Right atrium auricular region (tissue), 2 donors: ENCODE measurements around the gene OR10T2. TPM values are rescaled to one million over a fixed set of nuclear protein-coding genes. Genes with fewer than 3 reads are reported as not detected.

Source experiments
- DNase-seq: peaks from one replicate; pipeline ENCODE4 v3.0.0-alpha.2; 2019; ENCODE audit warnings: low spot score
- H3K27ac ChIP-seq, 2 donors: fragments of 200-600 bp; sonication (generic); 1 replicate in 1 of 2; 2 replicates in 1 of 2; pipeline ENCODE4 v1.5.1; 2016 to 2019
- H3K27me3 ChIP-seq, 2 donors: fragments of 200-600 bp; sonication (generic); one replicate each; pipeline versions ENCODE4 v1.5.1 to v1.6.0; 2017 to 2019
- H3K36me3 ChIP-seq: fragments of 200-600 bp; sonication (generic); one replicate; pipeline ENCODE4 v1.5.1; 2016
- H3K4me1 ChIP-seq, 2 donors: fragments of 200-600 bp; sonication (generic); one replicate each; pipeline versions ENCODE4 v1.5.1 to v1.6.0; 2017 to 2019
- H3K4me3 ChIP-seq, 2 donors: fragments of 200-600 bp; sonication (generic); 1 replicate in 1 of 2; 2 replicates in 1 of 2; pipeline ENCODE4 v1.5.1; 2017 to 2019; ENCODE audit warnings: mild to moderate bottlenecking in 1 of 2, moderate library complexity in 1 of 2
- H3K9me3 ChIP-seq, 2 donors: fragments of 200-600 bp; sonication (generic); one replicate each; pipeline ENCODE4 v1.5.1; 2019
- CTCF ChIP-seq, 2 donors: fragments of 200-600 bp; sonication (generic); IDR thresholded peaks; one replicate each; pipeline ENCODE4 v1.5.1; 2019; ENCODE audit warnings: antibody characterized with exemption in 2 of 2
- total RNA-seq, 2 donors: library from RNA; depleted of rRNA; stranded (reverse); fragments of >200 nt; gene quantifications; one replicate each; pipeline ENCODE4 v1.1.0, GENCODE V29; 2016

Gene OR10T2
- total RNA-seq, 2 donors from 2014 or later, result not detected

GRCh38 chr1:158422212-158422611 lies 22.9 kb upstream of the OR10T2 start:
- Histone ChIP-seq H3K36me3 (no peaks in the 10 kb centered on the region), H3K4me3 (no peak overlapping the region), H3K27ac (no peak overlapping the region), H3K9me3 (peaks cover 0 to 2% of the 10 kb centered on the region in 2 donors), H3K27me3 (no peaks in the 10 kb centered on the region), H3K4me1 (no peaks in the 10 kb centered on the region)
- DNase-seq, result no peak
- no peak for TF ChIP-seq CTCF (IDR thresholded peaks at IDR 0.05)

- Histone ChIP-seq H3K4me3 (no peak overlapping the region), H3K9me3 (no peaks in the 10 kb centered on the region), H3K4me1 (no peaks in the 10 kb centered on the region), H3K27ac (no peak overlapping the region), H3K27me3 (no peaks in the 10 kb centered on the region), H3K36me3 (no peaks in the 10 kb centered on the region)
- no peak for TF ChIP-seq CTCF (IDR thresholded peaks at IDR 0.05)
- DNase-seq, result no peak
These were observed 18.3 kb upstream of the OR10T2 start for GRCh38 chr1:158417586-158417985.

GRCh38 chr1:158414651-158415345 lies 15.5 kb upstream of the OR10T2 start:
- H3K4me1 ChIP-seq, result no peaks in the 10 kb centered on the region
- H3K36me3 ChIP-seq, result no peaks in the 10 kb centered on the region
- no peak for DNase-seq
- no peak for TF ChIP-seq CTCF (IDR thresholded peaks at IDR 0.05)
- no peak overlapping the region for H3K4me3 ChIP-seq
- no peaks in the 10 kb centered on the region for H3K27me3 ChIP-seq
- H3K9me3 ChIP-seq, result no peaks in the 10 kb centered on the region
- no peak overlapping the region for H3K27ac ChIP-seq

- no peaks in the 10 kb centered on the region for H3K9me3 ChIP-seq
- no peaks in the 10 kb centered on the region for H3K27me3 ChIP-seq
- no peak for TF ChIP-seq CTCF (IDR thresholded peaks at IDR 0.05)
- H3K27ac ChIP-seq, result no peak overlapping the region
- DNase-seq, result no peak
- no peak overlapping the region for H3K4me3 ChIP-seq
- no peaks in the 10 kb centered on the region for H3K4me1 ChIP-seq
- no peaks in the 10 kb centered on the region for H3K36me3 ChIP-seq
These were observed 7.8 kb upstream of the OR10T2 start for GRCh38 chr1:158407092-158407491.

GRCh38 chr1:158400871-158401270 lies 1.6 kb upstream of the OR10T2 start:
- Histone ChIP-seq H3K27me3 (no peaks in the 10 kb centered on the region), H3K27ac (no peak overlapping the region), H3K9me3 (no peaks in the 10 kb centered on the region), H3K36me3 (no peaks in the 10 kb centered on the region), H3K4me1 (no peaks in the 10 kb centered on the region), H3K4me3 (no peak overlapping the region)
- no peak for DNase-seq
- TF ChIP-seq CTCF (IDR thresholded peaks at IDR 0.05), result no peak

- DNase-seq, result no peak
These were observed 2.6 kb downstream of the OR10T2 start for GRCh38 chr1:158396646-158397045.

More at GRCh38 chr1:158396646-158397045, 2.6 kb downstream of the OR10T2 start:
- Histone ChIP-seq H3K27me3 (no peaks in the 10 kb centered on the region), H3K27ac (no peak overlapping the region), H3K9me3 (no peaks in the 10 kb centered on the region), H3K4me3 (no peak overlapping the region), H3K36me3 (no peaks in the 10 kb centered on the region), H3K4me1 (no peaks in the 10 kb centered on the region)
- no peak for TF ChIP-seq CTCF (IDR thresholded peaks at IDR 0.05)
